GM18867 (cell line): ENCODE measurements around the gene TAF11L13.

Experiments
- ATAC-seq: cut with Tn5 transposase; IDR thresholded peaks from one replicate; pipeline ENCODE4 v1.9.1; 2021; ENCODE audit warnings: mild to moderate bottlenecking, moderate library complexity; ENCODE audit not compliant: unreplicated experiment

The TAF11L13 gene

DNA sequence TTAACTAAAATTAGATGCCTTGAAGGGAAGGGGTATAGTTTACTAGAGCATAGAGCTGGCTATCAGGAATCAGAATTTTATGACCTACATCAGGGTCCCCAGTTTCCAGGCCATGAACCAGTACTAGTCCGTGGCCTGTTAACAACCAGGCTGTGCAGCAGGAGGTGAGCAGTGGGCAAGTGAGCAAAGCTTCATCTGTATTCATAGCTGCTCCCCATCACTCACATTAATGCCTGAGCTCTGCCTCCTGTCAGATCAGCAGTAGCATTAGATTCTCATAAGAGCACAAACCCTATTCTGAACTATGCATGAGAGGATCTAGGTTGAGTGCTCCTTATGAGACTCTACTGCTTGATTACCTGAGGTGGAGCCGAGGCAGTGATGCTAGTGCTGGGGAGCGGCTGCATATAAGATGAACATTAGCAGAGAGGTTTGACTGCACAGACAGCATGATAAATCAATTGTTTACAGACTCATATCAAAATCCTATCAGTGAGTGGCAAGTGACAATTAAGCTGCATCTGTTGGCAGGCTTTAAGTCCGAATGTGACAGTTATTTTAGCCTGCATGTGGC, 47.0 kb downstream of the TAF11L13 start:
- ATAC-seq = no peak

DNA sequence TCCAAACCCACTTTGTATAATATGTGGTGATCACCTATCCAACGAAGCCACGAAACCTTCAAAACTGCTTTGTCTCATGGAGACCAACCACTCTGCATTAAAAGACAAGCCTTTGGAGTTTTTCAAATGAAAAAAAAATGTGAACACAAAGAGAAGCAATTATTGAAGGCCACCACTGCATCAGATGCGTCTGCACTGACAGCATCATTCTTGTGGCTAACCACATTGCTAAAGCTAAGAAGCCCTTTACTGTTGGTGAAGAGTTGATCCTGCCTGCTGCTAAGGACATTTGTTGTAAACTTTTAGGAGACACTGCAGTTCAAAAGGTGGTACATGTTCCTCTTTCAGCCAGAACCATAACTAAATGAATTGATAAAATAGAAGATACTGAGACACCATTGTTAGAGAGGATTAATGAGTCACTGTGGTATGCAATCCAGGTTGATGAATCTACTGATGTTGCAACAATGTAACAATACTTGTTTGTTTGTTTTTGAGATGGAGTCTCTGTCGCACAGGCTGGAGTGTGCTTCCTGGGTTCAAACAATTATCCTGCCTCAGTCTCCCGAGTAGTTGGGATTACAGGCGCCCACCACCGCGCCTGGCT, 47.8 kb downstream of the TAF11L13 start:
- no peak for ATAC-seq

- no peak for ATAC-seq
Observed at GRCh38 chr5:17680737-17681136, 48.8 kb downstream of the TAF11L13 start.
